GM12878 (cell line): ENCODE measurements around the gene IFT27. TPM values are rescaled to one million over a fixed set of nuclear protein-coding genes. Genes with fewer than 3 reads are reported as not detected.

Source experiments
- ATAC-seq: fragments of 200-7000 bp; cut with Tn5 transposase; 3 replicates; pipeline ENCODE4 v1.9.1; 2020; ENCODE audit warnings: mild to moderate bottlenecking, moderate library complexity
- BruUV-seq: library from RNA; stranded (reverse); fragments of 400-500 nt; replicated peaks from 2 replicates; lab custom pipeline; 2021; lab: Mats Ljungman, UMichigan
- CTCF ChIA-PET: fragments of 300-600 bp; sonication (Branson Sonifier 250); formaldehyde crosslinking; extraction: SDS; loops from one replicate; lab custom pipeline; 2021; ENCODE audit warnings: inconsistent platforms; lab: Yijun Ruan, JAX
- POLR2A ChIA-PET: fragments of 350-600 bp; formaldehyde crosslinking; extraction: SDS; loops from one replicate; lab custom pipeline; 2021; ENCODE audit warnings: inconsistent platforms; lab: Charles Lee
- RAD21 ChIA-PET: fragments of 300-600 bp; sonication (Branson Sonifier 250); formaldehyde crosslinking; loops from one replicate; lab custom pipeline; 2023; ENCODE audit warnings: antibody characterized with exemption; ENCODE audit not compliant: unreplicated experiment; lab: Charles Lee
- SMC1A ChIA-PET: fragments of 300-600 bp; sonication (Branson Sonifier 250); formaldehyde crosslinking; loops from one replicate; lab custom pipeline; 2023; ENCODE audit not compliant: unreplicated experiment, uncharacterized antibody; lab: Charles Lee
- DNase-seq: peaks from one replicate; pipeline ENCODE4 v3.0.0-alpha.2; 2011; ENCODE audit warnings: low read depth, low spot score
- FAIRE-seq: peaks from 3 replicates; lab custom pipeline; 2011; peaks lifted over from hg19 to GRCh38; lab: Jason Lieb, UNC
- H2AFZ ChIP-seq: 2 replicates; pipeline ENCODE4 v1.6.0; 2011; ENCODE audit warnings: low read depth, low read length, control low read depth; ENCODE audit not compliant: control insufficient read depth
- H3K27ac ChIP-seq: 2 replicates; pipeline ENCODE4 v1.5.1; 2011; ENCODE audit warnings: control low read depth; ENCODE audit not compliant: control insufficient read depth, insufficient read depth
- H3K27me3 ChIP-seq, 2 experiments: replicated peaks in 1 of 2; 2 replicates each; pipeline versions ENCODE4 v1.6.0 to v1.6.1; 2011; ENCODE audit warnings: low read length in 1 of 2; ENCODE audit not compliant: control insufficient read depth in 2 of 2, insufficient read depth in 2 of 2
- H3K36me3 ChIP-seq, 2 experiments: 2 replicates each; pipeline ENCODE4 v1.5.1; 2011; ENCODE audit warnings: low read length in 1 of 2; ENCODE audit not compliant: control insufficient read depth in 2 of 2, insufficient read depth in 2 of 2
- H3K4me1 ChIP-seq: 2 replicates; pipeline ENCODE4 v1.6.1; 2011; ENCODE audit warnings: mild to moderate bottlenecking, low read length, moderate library complexity, mixed read lengths; ENCODE audit not compliant: control insufficient read depth, insufficient read depth
- H3K4me2 ChIP-seq: 2 replicates; pipeline ENCODE4 v1.6.0; 2011; ENCODE audit warnings: control low read depth; ENCODE audit not compliant: control insufficient read depth, insufficient read depth
- H3K4me3 ChIP-seq: fragments of 200-600 bp; sonication (generic); 2 replicates; pipeline ENCODE4 v1.5.1; 2016
- H3K79me2 ChIP-seq: 2 replicates; pipeline ENCODE4 v1.6.0; 2011; ENCODE audit warnings: low read length; ENCODE audit not compliant: control insufficient read depth, insufficient read depth
- H3K9ac ChIP-seq: 2 replicates; pipeline ENCODE4 v1.8.0; 2011; ENCODE audit warnings: low read length, control low read depth, mixed read lengths; ENCODE audit not compliant: control insufficient read depth, insufficient read depth
- H3K9me3 ChIP-seq: replicated peaks from 3 replicates; pipeline ENCODE4 v1.5.1; 2011; ENCODE audit warnings: mild to moderate bottlenecking, low read length; ENCODE audit not compliant: control insufficient read depth, insufficient read depth
- H4K20me1 ChIP-seq: 2 replicates; pipeline ENCODE4 v1.6.0; 2011; ENCODE audit not compliant: control insufficient read depth, insufficient read depth
- BHLHE40 ChIP-seq, 2 experiments: fragments of 450-650 bp in 1 of 2; IDR thresholded peaks; 2 replicates each; pipeline ENCODE4 v1.6.1; 2011 to 2017; ENCODE audit warnings: low read depth in 2 of 2, borderline replicate concordance in 1 of 2, improper control_type of control experiment in 1 of 2, low read length in 1 of 2, mild to moderate bottlenecking in 1 of 2
- BMI1 ChIP-seq: fragments of 450-650 bp; IDR thresholded peaks from 2 replicates; pipeline ENCODE4 v1.6.1; 2016; ENCODE audit warnings: mild to moderate bottlenecking, moderate library complexity, borderline replicate concordance
- CBFB ChIP-seq: IDR thresholded peaks from 2 replicates; pipeline ENCODE4 v1.6.1; 2016; ENCODE audit warnings: antibody characterized with exemption, low read depth
- EGR1 ChIP-seq, 2 experiments: IDR thresholded peaks; 1 replicate in 1 of 2; 2 replicates in 1 of 2; pipeline ENCODE4 v1.6.1; 2011 to 2012; ENCODE audit warnings: low read depth in 2 of 2, low read length in 2 of 2, borderline replicate concordance in 1 of 2, mild to moderate bottlenecking in 1 of 2, moderate library complexity in 1 of 2
- EP300 ChIP-seq, 2 experiments: fragments of 150-350 bp in 1 of 2; IDR thresholded peaks; 2 replicates each; pipeline ENCODE4 v1.6.1; 2011 to 2012; ENCODE audit warnings: low read depth in 2 of 2, low read length in 2 of 2, borderline replicate concordance in 1 of 2, improper control_type of control experiment in 1 of 2, inconsistent platforms in 1 of 2; ENCODE audit not compliant: control insufficient read depth in 1 of 2
- FOXK2 ChIP-seq: fragments of 450-650 bp; IDR thresholded peaks from 2 replicates; pipeline ENCODE4 v1.6.1; 2017; ENCODE audit warnings: mild to moderate bottlenecking, moderate library complexity
- GABPA ChIP-seq: IDR thresholded peaks from 2 replicates; pipeline ENCODE4 v1.6.1; 2014; ENCODE audit warnings: antibody characterized with exemption, low read depth, mild to moderate bottlenecking, inconsistent platforms
- JUNB ChIP-seq: IDR thresholded peaks from 2 replicates; pipeline ENCODE4 v1.6.1; 2016; ENCODE audit warnings: antibody characterized with exemption, mild to moderate bottlenecking
- MXI1 ChIP-seq: fragments of 150-350 bp; IDR thresholded peaks from 2 replicates; pipeline ENCODE4 v1.6.1; 2011; ENCODE audit warnings: low read depth, mild to moderate bottlenecking, inconsistent platforms, low read length, improper control_type of control experiment
- NR2C1 ChIP-seq: fragments of 450-650 bp; IDR thresholded peaks from 2 replicates; pipeline ENCODE4 v1.6.1; 2017; ENCODE audit warnings: antibody characterized with exemption, mild to moderate bottlenecking, moderate library complexity
- NR2F1 ChIP-seq: fragments of 450-650 bp; conservative IDR thresholded peaks from 2 replicates; pipeline ENCODE4 v1.6.1; 2017; ENCODE audit warnings: mild to moderate bottlenecking
- SIX5 ChIP-seq: IDR thresholded peaks from 2 replicates; pipeline ENCODE4 v1.6.1; 2011; ENCODE audit warnings: mild to moderate bottlenecking, low read depth, low read length, moderate library complexity; ENCODE audit not compliant: severe bottlenecking
- TARDBP ChIP-seq: IDR thresholded peaks from 2 replicates; pipeline ENCODE4 v1.6.1; 2016; ENCODE audit warnings: borderline replicate concordance
- WGBS: methylation state at CpG from one replicate; pipeline ENCODE4 v1.1.6; 2016; ENCODE audit warnings: low lambda C conversion rate; ENCODE audit not compliant: insufficient replicate concordance, insufficient coverage; ENCODE audit errors: missing lambda C conversion rate; 5-methylcytosine and 5-hydroxymethylcytosine counted together
- in situ Hi-C: fragments of 300-500 bp; cut with MboI; formaldehyde crosslinking; loops from 9 replicates; pipeline ENCODE4 v1.14.3; 2018; ENCODE audit warnings: mixed read lengths
- intact Hi-C: fragments of 100-400 bp; cut with micrococcal nuclease; formaldehyde crosslinking; loops from one replicate; pipeline ENCODE4 v1.14.2; 2022; ENCODE audit not compliant: unreplicated experiment
- polyA plus RNA-seq, 11 experiments: library from polyadenylated mRNA; depleted of rRNA in 4 of 11; unstranded in 6 of 11; stranded (reverse) in 5 of 11; fragments of >200 nt; fragmentation: Nextera tagmentation in 4 of 11; fragmentation: Illumina TruSeq in 1 of 11; extraction: Ambion mirVana in 4 of 11; extraction: Trizol in 1 of 11; gene quantifications; 1 replicate in 1 of 11; 2 replicates in 10 of 11; pipeline versions ENCODE4 v1.2.1 to v1.2.3, GENCODE V29; 2011 to 2016; ENCODE audit warnings: inconsistent platforms in 2 of 11, missing spikeins in 2 of 11, low read depth in 1 of 11
- total RNA-seq, 4 experiments: library from RNA; depleted of rRNA in 3 of 4; stranded (reverse); fragments of >200 nt in 3 of 4; fragmentation: Illumina TruSeq in 1 of 4; extraction: Trizol in 1 of 4; gene quantifications; 2 replicates each; pipeline versions ENCODE4 v1.2.1 to v1.2.3, GENCODE V29; 2013 to 2021
- TF ChIP-seq, protein P1 (sequence below): IDR thresholded peaks from 2 replicates; pipeline ENCODE4 v1.6.1; 2012; ENCODE audit warnings: low read length, inconsistent platforms
- TF ChIP-seq, protein P2 (sequence below): fragments of 450-650 bp; IDR thresholded peaks from 2 replicates; pipeline ENCODE4 v1.6.1; 2018; ENCODE audit warnings: borderline replicate concordance, mild to moderate bottlenecking; ENCODE audit not compliant: partially characterized antibody
- TF ChIP-seq, protein P3 (sequence below): fragments of 450-650 bp; IDR thresholded peaks from 2 replicates; pipeline ENCODE4 v1.6.1; 2017; ENCODE audit warnings: mild to moderate bottlenecking, moderate library complexity

Gene IFT27
- total and polyA plus RNA-seq, 10 of the 15 experiments (the other 5 are each of a cell fraction or from before 2014, with no cell fraction given), result 2.7 to 32.5 (median 10.2) TPM

DNA sequence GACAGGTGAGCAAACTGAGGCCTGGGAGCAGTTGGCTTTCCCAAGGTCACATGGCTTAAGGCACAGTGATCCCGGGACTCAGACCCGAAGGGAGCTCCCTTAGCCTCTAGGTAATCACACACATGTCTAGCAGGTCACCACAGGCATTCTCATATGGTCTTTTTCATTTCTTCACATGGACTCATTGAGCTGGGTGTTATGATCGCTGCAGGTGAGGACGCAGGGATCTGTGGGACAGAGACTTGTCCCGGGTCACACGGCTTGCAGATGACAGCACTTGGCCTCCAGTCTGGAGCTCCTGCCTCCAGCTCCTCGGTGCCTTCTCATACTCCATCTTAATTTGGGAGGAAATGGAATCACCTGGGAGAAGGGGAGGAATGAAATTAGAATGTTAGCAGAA is 48.8 kb downstream of the IFT27 start (continued):
- TF ChIP-seq, protein P1, sequence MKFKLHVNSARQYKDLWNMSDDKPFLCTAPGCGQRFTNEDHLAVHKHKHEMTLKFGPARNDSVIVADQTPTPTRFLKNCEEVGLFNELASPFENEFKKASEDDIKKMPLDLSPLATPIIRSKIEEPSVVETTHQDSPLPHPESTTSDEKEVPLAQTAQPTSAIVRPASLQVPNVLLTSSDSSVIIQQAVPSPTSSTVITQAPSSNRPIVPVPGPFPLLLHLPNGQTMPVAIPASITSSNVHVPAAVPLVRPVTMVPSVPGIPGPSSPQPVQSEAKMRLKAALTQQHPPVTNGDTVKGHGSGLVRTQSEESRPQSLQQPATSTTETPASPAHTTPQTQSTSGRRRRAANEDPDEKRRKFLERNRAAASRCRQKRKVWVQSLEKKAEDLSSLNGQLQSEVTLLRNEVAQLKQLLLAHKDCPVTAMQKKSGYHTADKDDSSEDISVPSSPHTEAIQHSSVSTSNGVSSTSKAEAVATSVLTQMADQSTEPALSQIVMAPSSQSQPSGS, result no peak
- TF ChIP-seq EGR1 (IDR thresholded peaks at IDR 0.05; ENCODE audit: borderline replicate concordance in 1 of 2, low read depth in 2 of 2, low read length in 2 of 2), result no peak
- no peak for TF ChIP-seq NR2F1
- TF ChIP-seq, all 136 proteins: peak for 0

DNA sequence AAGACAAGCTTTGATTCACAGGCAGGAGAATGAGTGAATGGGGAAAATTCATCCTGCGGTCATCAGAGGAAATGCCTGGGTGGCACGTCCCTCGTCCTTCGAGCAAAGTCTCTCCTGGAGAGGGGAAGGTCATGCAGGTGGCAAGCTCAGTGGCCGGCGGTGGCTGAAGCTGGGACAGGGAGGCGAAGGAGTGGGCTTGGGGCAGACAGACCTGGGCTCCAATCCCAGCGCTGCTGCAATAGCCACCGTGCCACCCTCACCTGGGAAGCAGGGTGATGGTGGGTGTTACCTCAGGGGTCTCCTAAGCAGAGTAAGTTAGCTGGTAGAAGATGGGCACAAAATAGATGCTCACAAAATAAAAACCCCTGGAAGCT is 49.9 kb downstream of the IFT27 start:
- BruUV-seq, result no TSS peak
- DNase-seq (no peak), FAIRE-seq (no peak), ATAC-seq (no peak)
- no peak overlapping the region for H3K4me3 ChIP-seq
- SMC1A ChIA-PET, result no interaction called here
- CTCF ChIA-PET, result no interaction called here
- intact Hi-C loops (no loop called here), in situ Hi-C loops (no loop called here)
- no peak overlapping the region for H3K4me2 ChIP-seq
- no peak overlapping the region for H2AFZ ChIP-seq
- H3K36me3 ChIP-seq, result no peaks in the 10 kb centered on the region
- H3K9ac ChIP-seq, result no peak overlapping the region
- WGBS, result 22% methylated on average over 6 of the region's 9 CpGs
- no peaks in the 10 kb centered on the region for H3K9me3 ChIP-seq
- H3K27ac ChIP-seq, result no peak overlapping the region
- RAD21 ChIA-PET, result no interaction called here
- POLR2A ChIA-PET, result interaction anchor here (0.6 kb wide), 1 partner anchor 250 kb away, joined by 3 read pairs; no protein-coding TSS in a partner anchor
- no peaks in the 10 kb centered on the region for H4K20me1 ChIP-seq
- no peaks in the 10 kb centered on the region for H3K4me1 ChIP-seq
- H3K27me3 ChIP-seq, result peaks cover 0 to 5% of the 10 kb centered on the region in 2 experiments; a peak in 3 of 4 replicates
- H3K79me2 ChIP-seq, result no peaks in the 10 kb centered on the region
- TF ChIP-seq EP300 (IDR thresholded peaks at IDR 0.05; ENCODE audit: borderline replicate concordance in 1 of 2, control insufficient read depth in 1 of 2, low read depth in 2 of 2, low read length in 2 of 2) (no peak), GABPA (no peak), NR2C1 (no peak), MXI1 (no peak), SIX5 (no peak), CBFB (no peak), BMI1 (no peak), FOXK2 (no peak), TARDBP (no peak), JUNB (no peak), BHLHE40 (IDR thresholded peaks at IDR 0.05; ENCODE audit: borderline replicate concordance in 1 of 2, low read depth in 2 of 2, low read length in 1 of 2) (no peak)
- TF ChIP-seq, protein P2, sequence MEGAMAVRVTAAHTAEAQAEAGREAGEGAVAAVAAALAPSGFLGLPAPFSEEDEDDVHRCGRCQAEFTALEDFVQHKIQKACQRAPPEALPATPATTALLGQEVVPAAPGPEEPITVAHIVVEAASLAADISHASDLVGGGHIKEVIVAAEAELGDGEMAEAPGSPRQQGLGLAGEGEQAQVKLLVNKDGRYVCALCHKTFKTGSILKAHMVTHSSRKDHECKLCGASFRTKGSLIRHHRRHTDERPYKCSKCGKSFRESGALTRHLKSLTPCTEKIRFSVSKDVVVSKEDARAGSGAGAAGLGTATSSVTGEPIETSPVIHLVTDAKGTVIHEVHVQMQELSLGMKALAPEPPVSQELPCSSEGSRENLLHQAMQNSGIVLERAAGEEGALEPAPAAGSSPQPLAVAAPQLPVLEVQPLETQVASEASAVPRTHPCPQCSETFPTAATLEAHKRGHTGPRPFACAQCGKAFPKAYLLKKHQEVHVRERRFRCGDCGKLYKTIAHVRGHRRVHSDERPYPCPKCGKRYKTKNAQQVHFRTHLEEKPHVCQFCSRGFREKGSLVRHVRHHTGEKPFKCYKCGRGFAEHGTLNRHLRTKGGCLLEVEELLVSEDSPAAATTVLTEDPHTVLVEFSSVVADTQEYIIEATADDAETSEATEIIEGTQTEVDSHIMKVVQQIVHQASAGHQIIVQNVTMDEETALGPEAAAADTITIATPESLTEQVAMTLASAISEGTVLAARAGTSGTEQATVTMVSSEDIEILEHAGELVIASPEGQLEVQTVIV, result no peak
- TF ChIP-seq, protein P3, sequence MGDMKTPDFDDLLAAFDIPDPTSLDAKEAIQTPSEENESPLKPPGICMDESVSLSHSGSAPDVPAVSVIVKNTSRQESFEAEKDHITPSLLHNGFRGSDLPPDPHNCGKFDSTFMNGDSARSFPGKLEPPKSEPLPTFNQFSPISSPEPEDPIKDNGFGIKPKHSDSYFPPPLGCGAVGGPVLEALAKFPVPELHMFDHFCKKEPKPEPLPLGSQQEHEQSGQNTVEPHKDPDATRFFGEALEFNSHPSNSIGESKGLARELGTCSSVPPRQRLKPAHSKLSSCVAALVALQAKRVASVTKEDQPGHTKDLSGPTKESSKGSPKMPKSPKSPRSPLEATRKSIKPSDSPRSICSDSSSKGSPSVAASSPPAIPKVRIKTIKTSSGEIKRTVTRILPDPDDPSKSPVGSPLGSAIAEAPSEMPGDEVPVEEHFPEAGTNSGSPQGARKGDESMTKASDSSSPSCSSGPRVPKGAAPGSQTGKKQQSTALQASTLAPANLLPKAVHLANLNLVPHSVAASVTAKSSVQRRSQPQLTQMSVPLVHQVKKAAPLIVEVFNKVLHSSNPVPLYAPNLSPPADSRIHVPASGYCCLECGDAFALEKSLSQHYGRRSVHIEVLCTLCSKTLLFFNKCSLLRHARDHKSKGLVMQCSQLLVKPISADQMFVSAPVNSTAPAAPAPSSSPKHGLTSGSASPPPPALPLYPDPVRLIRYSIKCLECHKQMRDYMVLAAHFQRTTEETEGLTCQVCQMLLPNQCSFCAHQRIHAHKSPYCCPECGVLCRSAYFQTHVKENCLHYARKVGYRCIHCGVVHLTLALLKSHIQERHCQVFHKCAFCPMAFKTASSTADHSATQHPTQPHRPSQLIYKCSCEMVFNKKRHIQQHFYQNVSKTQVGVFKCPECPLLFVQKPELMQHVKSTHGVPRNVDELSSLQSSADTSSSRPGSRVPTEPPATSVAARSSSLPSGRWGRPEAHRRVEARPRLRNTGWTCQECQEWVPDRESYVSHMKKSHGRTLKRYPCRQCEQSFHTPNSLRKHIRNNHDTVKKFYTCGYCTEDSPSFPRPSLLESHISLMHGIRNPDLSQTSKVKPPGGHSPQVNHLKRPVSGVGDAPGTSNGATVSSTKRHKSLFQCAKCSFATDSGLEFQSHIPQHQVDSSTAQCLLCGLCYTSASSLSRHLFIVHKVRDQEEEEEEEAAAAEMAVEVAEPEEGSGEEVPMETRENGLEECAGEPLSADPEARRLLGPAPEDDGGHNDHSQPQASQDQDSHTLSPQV, result no peak
